ENCODE results near the gene INSIG2.
"Not testable (repeated sequence)": the region's sequence is repeated elsewhere in the genome, so short reads cannot be mapped to it uniquely, and the experiment has no call there.

Gene INSIG2

DNA sequence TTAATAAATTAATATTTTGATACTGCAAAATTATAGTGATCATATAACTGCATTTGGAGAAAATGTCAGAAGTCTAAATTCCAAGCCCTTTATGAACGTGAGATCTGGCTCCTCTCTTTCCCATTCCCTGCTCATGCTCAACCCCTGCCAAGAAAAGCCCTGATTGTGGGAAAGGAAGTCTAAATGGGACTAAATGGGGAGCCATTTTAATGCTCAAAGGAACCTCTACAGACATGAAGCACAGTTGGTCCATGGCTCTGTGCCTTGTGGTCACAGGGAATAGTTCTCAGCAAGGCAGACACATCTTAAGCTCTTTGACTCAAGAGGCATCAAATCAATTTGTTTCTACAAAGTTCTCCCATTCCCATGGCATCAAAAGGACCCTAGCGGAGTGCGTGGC lies 29.3 kb upstream of the INSIG2 start:
- Histone ChIP-seq H3K4me3 (no peak overlapping the region), H3K27ac (peak overlapping the region in 8 of 21 experiments; percentile 18 to 71 (median 50))

GRCh38 chr2:118059919-118060478 lies 28.3 kb upstream of the INSIG2 start:
- Histone ChIP-seq H3K27ac (peak overlapping the region in 12 of 21 experiments; percentile 24 to 71 (median 42)), H3K4me3 (no peak overlapping the region)

- Histone ChIP-seq H3K27ac (peak overlapping the region in 5 of 21 experiments; percentile 32 to 68 (median 40)), H3K4me3 (no peak overlapping the region)
These were observed 26.9 kb upstream of the INSIG2 start for GRCh38 chr2:118061135-118061955.

- Histone ChIP-seq H3K4me3 (no peak overlapping the region), H3K27ac (peak overlapping the region in 1 of 21 experiments; percentile 61)
These were observed 26.2 kb upstream of the INSIG2 start for GRCh38 chr2:118062048-118062447.

GRCh38 chr2:118062669-118063068 lies 25.6 kb upstream of the INSIG2 start:
- no peak overlapping the region for H3K4me3 ChIP-seq
- no peak overlapping the region for H3K27ac ChIP-seq

- no peak overlapping the region for H3K4me3 ChIP-seq
- no peak overlapping the region for H3K27ac ChIP-seq
These were observed 23.1 kb upstream of the INSIG2 start for GRCh38 chr2:118065015-118065706.

GRCh38 chr2:118065921-118066511 lies 22.3 kb upstream of the INSIG2 start:
- H3K27ac ChIP-seq, result no peak overlapping the region
- H3K4me3 ChIP-seq, result no peak overlapping the region

- Histone ChIP-seq H3K4me3 (no peak overlapping the region), H3K27ac (peak overlapping the region in 1 of 21 experiments; percentile 60)
These were observed 10.5 kb upstream of the INSIG2 start for GRCh38 chr2:118077636-118078247.

DNA sequence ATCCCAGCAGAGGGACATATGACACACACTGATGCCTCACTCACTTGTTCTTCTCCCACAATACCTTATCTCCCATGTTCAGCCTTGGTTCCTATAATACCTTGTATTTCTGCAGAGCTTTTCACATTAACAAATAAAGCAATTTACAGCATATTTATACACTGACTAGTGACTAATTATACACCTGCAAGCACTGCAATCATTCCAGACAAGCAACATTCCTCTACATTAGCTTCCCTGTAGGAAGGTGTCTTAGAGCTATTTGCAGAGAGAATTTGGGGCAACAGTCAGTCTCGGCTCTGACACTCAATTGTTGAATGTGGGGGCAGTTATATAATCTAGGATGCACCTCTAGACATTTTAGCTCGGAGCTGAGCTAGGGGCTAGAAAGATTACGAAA lies 9.5 kb upstream of the INSIG2 start:
- H3K4me3 ChIP-seq, result no peak overlapping the region
- peak overlapping the region in 2 of 21 experiments; percentile 20 to 60 for H3K27ac ChIP-seq

DNA sequence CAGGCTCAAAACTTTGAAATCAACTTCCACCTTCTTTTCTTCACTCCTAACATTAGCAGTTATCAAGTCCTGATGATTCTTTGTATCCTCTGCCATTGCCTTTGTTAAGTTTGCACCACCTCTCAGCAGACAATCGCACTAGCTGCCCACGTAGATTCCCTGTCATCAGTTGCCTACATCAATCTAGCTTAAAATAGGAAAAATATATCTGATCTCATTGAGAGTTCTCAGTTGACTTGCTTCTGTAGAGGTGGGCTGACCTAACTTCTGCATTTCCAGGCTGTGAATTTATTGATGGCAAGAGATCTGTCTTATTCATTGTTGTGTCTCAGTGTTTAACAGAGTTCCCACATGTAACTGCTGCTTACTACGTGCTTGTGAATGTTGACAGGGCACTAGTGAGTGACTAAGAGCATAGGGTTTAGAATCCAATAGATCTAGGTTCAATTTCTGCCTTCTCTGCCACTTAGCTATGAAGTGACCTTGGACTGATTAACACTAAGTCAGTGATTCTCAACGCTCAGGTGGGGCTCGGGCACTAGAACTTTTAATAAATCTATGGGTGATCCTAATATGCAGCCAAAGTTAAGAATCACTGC lies 3.7 kb upstream of the INSIG2 start:
- Histone ChIP-seq H3K4me3 (no peak overlapping the region), H3K27ac (no peak overlapping the region)

GRCh38 chr2:118085173-118086023 lies 2.9 kb upstream of the INSIG2 start:
- Histone ChIP-seq H3K4me3 (no peak overlapping the region), H3K27ac (no peak overlapping the region)

DNA sequence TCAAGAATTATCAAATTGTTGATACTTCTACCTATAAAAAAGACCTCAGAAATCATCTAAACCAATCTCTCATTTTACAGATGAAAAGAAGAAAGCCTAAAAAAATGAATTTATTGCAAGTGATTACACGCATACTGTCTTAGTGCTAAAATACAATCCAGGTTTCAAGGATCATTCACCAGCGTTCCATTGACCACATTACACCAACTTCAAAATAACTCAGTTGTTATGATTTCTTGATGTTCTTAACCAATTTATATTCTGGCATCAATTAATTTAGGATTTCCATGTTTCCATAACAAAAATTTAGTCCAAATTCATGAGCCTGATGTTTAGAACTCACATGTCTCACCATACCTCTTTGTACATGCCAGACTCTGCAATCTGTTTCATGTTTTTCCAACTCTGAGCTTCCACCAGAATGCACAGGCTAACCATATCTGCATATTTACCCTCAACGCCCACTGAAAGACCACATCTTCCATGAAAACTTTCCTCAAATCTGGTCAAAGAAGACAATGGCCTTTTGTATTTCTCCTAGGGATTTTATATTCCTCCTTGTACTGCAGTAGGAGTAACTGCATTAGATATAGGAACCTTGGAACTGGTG lies 2.1 kb upstream of the INSIG2 start:
- H3K4me3 ChIP-seq, result no peak overlapping the region
- H3K27ac ChIP-seq, result no peak overlapping the region

DNA sequence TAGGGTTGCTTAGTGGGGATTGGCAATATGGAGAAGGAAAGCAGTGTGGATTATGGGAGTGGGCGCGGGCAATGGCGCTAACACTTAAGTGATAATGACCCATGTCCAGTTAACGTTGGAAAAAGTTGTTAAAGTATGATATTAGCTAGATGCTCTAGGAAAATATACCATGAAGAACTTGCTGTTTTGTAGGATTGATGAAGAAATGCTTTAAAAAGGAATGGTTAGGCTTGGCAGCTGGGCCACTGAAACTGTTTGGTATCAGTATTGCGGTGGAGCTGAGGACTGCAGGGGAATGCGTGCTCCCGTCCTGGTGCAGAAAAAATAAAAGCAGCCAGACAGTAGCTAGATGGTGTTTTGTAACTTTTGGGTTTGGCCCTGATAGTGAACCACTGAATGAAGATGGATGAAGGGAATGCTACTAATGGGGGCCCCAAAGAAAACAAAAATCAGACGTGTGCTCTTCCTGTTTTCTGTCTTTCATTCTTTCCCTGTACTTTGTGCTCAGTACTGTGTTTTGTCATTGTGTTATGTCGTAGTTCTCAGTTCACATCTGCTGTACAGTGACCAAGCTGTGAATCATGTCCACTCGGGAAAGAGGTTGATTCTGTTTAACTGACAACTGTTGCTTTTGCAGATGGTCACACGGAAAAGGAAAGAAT lies 999 bp downstream of the INSIG2 start:
- peak overlapping the region; percentile 63 to 91 (median 80) for H3K4me3 ChIP-seq

DNA sequence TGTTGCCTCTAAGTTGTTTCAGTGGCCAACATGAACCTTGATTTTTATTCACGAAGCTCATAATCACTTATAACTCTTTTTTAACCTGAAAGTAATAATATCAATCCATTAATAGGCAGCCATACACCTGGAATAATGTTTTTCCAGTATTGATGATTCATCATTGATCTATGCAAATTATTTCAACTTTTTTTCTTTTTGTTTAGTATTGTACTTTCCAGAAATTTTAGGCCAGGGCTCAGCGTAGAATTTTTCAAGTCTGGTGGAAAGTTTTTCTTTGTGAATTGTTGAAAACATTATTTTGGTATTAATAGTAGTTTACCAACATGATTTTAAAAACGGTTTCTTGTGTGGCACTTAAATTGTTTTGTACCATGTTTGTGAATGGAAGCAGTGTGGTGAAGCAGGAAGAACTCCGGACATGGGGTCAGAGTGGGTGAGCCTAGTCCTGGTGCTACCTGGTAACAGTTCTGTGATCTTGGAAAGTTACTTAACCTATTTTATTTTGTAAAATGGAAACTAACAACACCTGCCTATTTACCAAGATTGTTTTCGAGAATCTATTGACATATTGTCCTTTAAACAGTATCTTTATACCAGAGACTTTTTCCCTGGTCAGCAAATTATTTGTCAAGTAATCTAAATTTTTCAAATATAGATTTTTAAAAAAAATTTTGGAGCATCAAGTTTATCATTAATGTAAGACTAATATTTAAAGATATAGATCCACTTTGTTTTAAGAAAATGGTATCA lies 2.3 kb downstream of the INSIG2 start:
- Histone ChIP-seq H3K4me3 (peak overlapping the region in 1 of 7 experiments; percentile 86), H3K27ac (no peak overlapping the region)

More for the DNA sequence above, 999 bp downstream of the INSIG2 start:
- H3K27ac ChIP-seq, result peak overlapping the region in 19 of 21 experiments; percentile 40 to 92 (median 79)

DNA sequence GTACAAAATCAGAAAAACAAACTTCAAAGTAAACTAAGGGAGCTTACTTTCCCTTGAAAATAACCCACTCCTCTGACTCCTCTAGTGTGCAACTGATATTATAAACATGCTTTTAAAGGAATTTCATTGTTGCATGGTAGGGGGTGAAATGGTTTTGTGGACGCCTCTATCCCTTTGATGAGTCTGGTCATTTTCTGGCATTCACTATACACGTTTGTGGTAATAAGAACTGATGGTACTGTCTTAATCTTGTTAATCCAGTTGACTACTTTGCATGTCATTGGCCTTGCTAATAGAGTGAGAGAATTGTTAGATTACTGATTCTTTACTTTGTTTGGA lies 2.8 kb downstream of the INSIG2 start:
- Histone ChIP-seq H3K4me3 (no peak overlapping the region), H3K27ac (no peak overlapping the region)

DNA sequence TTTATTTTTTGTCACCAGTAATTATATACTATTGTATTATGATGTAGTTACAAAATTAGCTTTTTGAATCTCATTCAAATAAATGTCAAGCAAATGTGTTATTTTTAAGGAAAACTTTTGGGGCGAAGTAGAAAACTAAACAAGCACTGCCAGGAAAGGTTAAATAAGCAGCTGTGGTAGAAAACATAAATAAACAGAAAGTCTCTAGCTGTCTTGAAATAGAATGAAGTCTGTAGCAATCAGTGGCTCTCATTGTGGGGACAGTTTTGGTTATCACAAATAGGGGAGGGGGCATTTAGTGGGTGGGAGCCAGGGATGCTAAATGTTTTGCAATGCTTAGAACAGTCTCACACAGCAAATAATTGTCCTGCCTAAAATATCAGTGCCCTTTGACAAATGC lies 3.4 kb downstream of the INSIG2 start:
- no peak overlapping the region for H3K4me3 ChIP-seq
- H3K27ac ChIP-seq, result no peak overlapping the region

- H3K4me3 ChIP-seq, H3K27ac ChIP-seq: not testable (repeated sequence)
These were observed 5.8 kb downstream of the INSIG2 start for GRCh38 chr2:118094102-118094501.

Data from skin epidermis (tissue), 12 donors.